GM19240 (cell line): ENCODE results near the gene NEUROG1.
A peak's percentile ranks its signal among the peaks of the same experiment; 100 is the strongest.

ENCODE experiments used
- DNase-seq: peaks from one replicate; pipeline ENCODE4 v3.0.0; 2011; ENCODE audit warnings: low spot score; ENCODE audit not compliant: insufficient read length

NEUROG1 gene

DNA sequence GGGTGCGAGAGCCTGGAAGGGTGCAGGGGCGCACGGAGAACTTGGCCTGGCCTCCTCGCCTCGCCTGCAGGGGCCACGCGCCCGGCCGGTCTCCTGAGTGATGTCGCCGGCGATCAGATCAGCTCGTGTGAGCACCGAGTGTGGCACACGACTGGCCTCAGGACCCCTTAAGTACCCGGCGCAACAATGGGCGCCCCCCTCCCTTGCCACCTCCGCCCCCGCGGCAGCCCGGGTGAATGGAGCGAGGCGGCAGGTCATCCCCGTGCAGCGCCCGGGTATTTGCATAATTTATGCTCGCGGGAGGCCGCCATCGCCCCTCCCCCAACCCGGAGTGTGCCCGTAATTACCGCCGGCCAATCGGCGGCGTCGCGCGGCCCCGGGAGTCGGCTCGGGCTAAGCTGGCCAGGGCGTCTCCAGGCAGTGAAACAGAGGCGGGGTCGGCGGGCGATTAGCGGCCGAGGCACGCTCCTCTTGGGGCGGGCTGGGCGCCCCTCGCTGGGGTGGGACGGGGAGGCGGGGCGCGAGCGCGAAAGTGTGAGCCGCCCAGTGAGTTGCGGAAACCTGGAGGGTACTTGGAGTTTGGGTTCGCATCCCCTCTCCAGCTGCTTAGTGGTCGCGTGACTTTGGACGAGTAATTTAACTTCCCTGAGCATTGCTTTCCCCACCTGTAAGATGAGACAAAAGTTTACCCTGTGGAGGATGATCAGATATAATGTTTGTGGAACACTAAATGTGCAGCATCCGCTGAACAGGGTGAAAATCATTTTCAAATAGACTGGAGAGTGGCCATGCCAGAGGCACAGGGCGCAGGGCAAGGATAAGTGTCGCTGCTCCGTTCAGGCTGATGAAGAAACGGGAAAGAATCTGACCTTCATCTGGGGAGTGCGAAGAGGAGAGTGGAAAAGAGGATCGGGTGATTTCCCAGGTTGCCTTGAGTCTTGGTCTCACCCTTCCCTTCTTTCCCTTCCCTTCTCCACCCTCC lies at the start of gene NEUROG1:
Gene NEUROG1, minus strand, starts transcription at position 145 of the 982 bp plus-strand sequence. CDS start 274 bp downstream, outside the sequence.
- DNase-seq: no peak

GRCh38 chr5:135584918-135585317 lies 49.2 kb upstream of the NEUROG1 start:
- no peak for DNase-seq

DNA sequence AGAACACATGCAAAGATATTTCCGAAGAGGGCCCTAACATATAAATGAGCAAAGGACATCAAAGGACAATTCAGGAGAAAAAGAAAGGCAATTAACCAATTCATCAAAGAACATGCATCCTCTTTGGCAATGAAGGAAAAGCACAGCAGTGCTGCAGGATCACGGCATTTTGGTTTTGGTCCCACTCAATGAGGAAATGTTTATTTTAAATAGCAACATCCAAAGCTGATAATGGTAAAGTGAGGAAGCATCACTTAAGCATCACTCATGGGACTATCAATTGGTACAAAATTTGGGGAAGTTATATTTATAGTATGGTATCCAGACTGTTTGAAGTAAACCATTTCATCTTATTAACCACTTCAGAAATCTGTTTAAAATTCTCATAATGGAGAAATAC lies 48.5 kb upstream of the NEUROG1 start:
- DNase-seq: no peak

DNA sequence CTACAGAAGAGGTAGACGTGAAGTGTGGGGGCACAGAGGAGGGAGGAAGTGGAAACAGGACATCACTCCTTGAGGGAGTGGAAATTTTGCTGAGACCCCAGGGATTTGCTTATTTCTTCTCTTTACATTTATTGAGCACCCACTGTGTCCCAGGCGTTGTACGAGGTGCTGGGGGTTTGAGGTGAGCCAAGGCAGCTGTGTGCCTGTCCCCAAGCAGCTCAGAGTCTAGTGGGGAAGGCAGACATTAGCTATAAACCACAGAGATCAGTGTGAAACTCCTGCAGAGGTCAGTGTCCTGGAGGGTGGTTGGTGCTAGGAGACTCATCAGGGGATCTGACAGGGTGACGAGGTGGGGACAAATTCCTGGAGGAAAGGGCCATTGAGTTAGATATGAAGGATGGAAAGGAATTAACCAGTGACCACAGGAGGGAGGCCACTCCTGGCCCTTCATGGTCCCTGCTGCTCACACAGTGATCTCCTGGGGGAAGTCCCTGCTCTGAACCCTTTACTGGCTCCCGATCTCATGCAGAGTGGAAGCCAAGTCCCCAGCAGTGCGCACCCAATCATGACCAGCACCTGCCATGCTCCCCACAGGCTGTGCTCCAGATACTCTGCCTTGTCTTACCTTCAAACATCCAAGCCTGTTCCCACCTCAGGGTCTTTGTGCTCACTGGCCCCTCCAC lies 46.5 kb upstream of the NEUROG1 start:
- DNase-seq: no peak

- no peak for DNase-seq
These were observed 43.0 kb upstream of the NEUROG1 start, which contains the start of gene CXCL14 for GRCh38 chr5:135578685-135579341. CXCL14 (minus strand) TSS chr5:135578991; CDS start chr5:135578778, 213 bp downstream.

DNA sequence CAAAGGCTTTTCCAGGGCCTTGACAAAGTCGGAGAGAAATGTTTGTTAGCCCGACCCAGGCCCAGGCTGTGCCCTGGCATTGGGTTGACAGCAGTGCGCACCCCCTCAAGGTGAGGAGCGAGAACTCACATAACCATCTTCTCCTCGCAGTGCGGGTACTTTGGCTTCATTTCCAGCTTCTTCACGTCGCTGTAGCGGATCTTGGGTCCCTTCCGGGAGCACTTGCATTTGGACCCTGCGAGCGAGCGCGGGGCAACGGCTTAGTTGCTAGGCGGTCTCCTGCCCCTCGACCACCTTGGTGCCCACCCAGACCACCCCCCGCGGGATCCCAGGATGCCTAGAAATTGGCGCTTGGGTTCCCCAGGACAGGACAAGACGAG lies 42.5 kb upstream of the NEUROG1 start:
- DNase-seq: no peak

- DNase-seq: no peak
These were observed 41.7 kb upstream of the NEUROG1 start for GRCh38 chr5:135577421-135577820.

DNA sequence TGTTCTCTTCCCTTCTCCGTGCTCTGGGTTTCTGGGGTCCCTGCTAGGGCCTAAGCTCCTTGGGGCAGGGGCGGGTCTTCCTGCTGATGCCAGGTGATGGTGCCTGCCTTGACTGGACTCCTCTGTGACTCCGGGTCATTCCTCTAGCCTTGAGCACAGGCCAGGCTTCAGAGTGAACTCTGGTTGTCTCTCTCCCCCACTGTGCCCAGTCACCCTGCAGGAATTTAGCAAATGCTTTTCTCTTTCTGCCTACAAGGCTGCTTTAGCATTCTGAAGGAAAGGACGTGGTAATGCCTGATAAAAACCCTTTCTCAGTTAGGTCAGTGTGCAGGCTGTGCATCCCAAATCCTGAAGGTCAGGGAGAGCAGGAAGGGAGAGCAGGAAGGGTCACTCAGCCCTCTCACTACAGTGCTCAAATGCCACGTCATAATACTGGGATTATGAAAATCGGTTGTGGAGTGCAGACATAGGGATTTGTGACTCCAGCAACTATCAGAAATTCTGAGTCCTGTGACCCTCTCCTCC lies 40.4 kb upstream of the NEUROG1 start:
- no peak for DNase-seq

DNA sequence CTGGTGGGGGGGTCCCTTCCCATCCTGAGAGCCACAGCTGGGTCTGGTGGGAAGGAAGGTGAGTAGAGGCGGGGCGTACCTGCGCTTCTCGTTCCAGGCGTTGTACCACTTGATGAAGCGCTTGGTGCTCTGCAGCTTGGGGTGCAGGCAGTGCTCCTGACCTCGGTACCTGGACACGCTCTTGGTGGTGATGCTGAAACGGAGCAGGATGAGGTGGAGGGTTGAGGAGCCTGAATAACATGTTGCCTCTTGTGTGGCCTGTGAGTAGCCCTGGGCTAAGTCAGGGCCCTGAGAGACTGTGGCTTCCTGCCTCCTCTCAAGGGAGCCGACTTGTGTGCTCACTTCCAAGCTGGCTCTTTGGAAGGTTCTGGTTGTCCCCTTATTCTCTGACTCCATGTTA lies 38.7 kb upstream of the NEUROG1 start:
- DNase-seq: no peak

DNA sequence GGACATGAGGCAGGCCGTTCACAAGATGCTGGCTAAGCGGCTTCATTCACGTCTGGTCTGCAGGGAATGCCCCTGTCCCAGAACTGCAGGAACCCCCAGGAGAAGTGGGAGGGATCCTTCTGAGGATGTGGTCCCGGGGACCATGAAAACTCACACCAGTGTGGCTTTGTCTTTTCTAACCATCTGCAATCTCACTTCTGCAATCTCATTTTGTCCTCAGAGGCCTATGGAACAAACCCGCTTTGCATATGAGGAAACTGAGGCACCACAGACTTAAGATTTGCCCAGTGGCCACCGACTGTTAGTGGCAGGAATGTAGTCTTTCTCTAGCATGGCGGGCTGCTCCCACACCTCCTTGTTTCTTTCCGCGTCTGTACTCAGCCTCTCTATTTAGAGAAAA lies 36.1 kb upstream of the NEUROG1 start:
- no peak for DNase-seq

GRCh38 chr5:135571066-135571609 lies 35.4 kb upstream of the NEUROG1 start:
- DNase-seq: no peak

- no peak for DNase-seq
These were observed 34.6 kb upstream of the NEUROG1 start for GRCh38 chr5:135570453-135570764.

- no peak for DNase-seq
These were observed 34.1 kb upstream of the NEUROG1 start for GRCh38 chr5:135569755-135570452.

- DNase-seq: no peak
These were observed 33.2 kb upstream of the NEUROG1 start for GRCh38 chr5:135568923-135569360.

- no peak for DNase-seq
These were observed 32.5 kb upstream of the NEUROG1 start for GRCh38 chr5:135568246-135568645.

GRCh38 chr5:135567661-135568060 lies 31.9 kb upstream of the NEUROG1 start:
- no peak for DNase-seq

DNA sequence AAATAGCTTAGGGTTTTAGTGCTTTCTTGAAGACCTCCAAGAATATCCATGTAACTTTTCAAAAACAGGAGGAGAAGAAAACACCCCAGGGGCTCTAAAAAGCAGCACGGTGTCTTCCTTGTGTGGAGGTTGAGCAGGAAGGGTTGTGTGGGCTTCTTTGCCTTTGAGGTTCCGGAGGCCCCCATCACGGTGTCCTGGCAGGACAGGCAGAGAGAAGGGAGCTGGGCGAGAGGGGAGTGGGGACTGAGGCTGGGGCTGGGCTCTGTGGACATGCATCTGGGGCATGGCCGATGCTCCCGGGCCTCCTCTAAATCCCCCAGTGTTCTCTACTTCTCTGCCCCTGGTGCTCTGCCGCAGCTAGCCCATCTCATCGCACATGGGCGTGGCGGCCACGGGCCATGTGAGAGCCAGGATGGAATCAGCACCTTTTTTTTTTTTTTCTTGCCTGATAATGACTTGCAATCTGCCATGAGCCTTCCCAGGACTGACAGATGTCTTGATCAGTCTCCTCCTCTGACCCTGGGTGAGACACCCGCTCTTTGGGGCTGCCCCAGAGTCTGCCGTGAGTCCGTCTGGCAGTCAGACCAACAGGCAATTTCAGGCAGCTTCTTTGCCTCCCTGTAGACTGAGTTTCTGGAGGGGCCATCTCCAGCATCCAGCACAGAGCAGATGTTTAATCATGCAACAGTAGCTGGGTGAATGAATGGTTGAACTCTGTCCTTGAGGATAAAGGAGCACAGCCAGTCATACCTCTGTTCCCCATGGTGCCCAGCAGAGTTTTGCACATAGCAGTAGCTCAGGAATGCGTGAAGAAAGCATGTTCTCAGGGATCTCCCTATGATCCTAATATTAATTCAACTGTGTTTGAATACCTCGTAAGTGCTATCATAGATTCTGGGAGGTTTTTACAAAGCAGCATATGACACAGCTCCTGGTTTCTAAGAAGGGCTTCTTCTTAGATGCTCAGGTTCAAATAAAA lies 30.9 kb upstream of the NEUROG1 start:
- DNase-seq: no peak

DNA sequence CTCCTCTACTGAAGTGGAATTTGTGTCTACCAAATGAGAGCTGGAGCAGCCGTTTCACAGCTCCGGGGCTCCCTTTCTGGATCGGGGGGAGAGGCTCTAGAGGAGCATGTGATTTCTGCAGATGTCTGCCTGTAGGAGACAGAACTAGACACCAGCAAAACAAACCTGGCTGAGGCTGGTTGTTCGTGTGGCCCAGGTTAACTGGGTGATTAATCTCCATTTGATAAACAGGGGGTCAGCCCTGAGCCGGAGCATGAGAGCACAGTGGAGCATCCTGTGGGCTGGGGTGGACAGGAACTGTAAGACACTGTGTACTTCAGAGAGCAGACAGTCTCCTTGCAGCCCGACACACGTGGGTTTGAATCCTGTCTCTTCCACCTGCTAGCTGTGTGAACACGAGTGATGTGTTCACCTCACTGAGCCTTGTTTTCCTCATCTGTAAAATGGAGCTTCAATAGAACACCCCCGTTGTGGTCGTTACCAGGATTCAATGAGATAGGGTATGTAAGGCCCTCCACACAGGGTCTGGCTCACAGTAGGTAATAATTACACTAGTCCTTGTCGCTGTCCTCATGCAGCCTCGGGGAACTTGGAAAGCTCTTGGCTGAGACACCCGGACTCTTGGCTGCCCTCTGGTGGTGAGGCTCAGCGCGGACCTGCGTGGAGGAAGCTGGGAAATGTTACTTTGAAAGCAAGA lies 30.1 kb upstream of the NEUROG1 start:
- DNase-seq: peak; percentile 38

GRCh38 chr5:135565266-135565665 lies 29.5 kb upstream of the NEUROG1 start:
- DNase-seq: no peak
